CD4-positive, alpha-beta T cell treated with Interleukin-12 subunit alpha and Interleukin-12 subunit beta, for 1 hour (primary cell): ENCODE results near the gene MTA3.

Experiments used
- DNase-seq: peaks from one replicate; pipeline ENCODE4 v3.0.0-alpha.2; 2020

MTA3 gene

GRCh38 chr2:42765686-42766085, 197.3 kb downstream of the MTA3 start:
- DNase-seq = no peak

DNA sequence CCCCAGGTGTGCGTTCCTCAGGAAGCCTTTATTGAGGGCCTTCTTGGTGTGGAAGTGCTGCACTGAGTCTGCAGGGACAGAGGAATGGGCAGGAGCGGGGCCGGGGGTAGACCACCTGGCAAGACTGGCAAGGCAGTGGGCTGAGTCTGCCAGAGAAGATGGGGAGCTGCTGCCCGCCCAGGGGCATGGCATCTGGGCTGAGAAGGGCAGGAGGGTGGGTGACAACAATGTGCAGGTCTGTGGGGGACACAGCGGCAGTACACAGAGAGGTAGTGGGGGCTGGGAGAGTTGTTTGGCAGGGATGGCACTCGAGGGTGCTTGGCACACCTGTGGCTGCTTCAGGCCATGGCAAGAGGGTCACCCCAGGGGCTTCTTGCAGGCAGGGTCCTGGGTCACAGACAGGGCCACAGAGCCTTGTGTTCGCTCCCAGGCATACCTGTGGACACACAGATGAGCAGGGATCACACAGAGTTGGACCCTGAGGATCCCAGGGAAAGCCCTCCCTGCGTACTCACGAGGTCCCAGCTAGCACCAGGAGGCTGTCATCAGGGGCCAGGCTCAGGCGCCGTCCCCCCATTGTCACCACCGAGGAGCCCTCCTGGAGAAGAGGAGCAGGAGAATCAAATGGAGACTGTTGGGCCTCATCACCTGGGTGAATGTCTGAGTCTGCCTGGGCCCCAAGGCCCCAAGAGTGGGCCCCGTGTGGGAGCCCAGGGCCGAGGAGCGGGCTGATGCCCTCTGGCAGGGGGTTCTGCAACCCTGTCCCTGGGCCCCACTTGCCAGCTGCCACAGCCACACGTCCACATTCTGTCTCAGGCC, 198.9 kb downstream of the MTA3 start:
- DNase-seq = no peak

GRCh38 chr2:42767899-42768705, 199.7 kb downstream of the MTA3 start:
- no peak for DNase-seq

GRCh38 chr2:42768706-42769256, 200.3 kb downstream of the MTA3 start:
- no peak for DNase-seq

GRCh38 chr2:42769583-42770287, 201.3 kb downstream of the MTA3 start:
- DNase-seq = no peak

DNA sequence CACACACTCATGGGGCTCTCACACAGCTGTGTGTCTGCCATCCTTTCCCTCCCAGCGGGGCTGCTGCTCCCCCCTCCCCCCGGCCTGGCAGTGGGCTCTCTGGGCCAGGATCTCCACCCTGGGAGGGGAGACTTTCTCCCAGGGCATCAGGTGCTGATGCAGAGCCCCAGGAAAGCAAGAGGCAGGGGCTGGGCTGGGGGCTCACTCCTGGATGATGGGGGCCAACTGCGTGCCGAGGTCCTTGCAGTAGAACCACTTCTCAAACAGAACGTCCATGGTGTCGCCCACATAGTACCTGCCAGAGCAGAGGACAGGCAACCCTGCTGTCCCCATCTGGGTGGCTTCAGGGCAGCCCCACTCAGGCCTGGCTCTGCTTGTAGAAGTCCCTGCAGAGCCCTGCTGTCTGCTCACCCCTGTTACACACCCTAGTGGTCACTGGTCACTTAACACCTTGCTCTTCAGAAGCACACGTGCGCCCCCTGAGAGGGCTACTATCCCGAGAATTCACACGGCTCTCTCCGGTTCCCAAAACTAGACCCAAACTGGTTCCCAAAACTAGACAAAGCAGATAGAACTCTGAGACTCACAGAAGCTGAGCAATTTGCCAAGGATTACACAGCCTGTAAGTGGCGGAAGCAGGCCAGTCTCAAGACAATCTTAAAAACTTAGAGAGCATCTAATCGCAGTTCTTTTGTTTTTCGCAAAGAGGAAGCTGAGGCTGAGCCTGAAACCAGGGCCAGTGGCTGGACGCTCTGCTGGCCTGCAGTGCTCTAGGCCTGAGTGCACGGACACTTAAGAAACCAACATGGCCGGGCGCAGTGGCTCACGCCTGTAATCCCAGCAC, 202.1 kb downstream of the MTA3 start:
- no peak for DNase-seq

DNA sequence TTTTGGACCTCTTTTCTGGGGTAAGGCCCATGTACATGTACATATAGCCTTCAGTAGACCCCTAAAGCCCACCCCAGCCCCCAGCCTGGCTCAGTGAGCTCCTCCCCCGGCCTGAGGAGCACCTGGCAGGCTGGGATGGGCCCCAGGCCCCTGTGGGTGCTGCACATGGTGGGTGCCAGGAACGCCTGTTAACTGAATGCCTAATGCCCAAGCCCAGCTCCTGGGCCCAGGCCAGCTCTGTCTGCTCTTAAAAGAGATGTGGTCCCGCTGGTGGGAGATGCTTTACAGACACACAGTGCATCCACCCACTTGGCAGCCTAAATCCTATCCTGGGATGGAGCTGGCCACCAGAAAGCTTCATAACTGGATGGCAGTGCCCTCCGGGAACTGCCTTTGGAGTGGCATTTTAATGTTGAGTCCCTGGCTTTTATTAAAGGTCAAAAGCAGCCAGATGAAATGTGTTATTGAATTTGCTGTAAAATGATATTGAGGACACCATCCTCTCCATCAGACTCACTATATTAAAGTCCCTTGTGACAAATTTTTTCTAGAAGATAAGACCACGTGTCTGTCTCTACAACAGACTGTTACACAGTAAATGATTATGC, 203.2 kb downstream of the MTA3 start:
- DNase-seq = no peak

DNA sequence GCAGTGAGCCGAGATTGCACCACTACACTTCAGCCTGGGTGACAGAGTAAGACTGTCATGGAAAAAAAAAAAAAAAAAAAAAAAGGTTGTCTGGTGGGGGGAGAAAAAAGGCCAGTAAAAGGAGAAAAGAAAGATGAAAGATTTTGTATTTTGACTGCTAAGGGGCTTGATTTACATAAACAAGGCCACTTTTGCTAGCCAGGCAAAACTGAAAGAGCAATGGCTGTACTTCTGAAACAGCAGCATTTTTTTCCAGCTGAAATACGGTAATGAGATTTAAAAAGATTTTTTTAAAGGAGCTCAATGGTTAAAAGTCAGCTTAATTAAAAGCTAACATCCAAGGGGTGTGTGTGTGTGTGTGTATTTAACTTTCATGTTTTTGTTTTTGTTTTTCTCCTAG, 206.8 kb downstream of the MTA3 start:
- no peak for DNase-seq

DNA sequence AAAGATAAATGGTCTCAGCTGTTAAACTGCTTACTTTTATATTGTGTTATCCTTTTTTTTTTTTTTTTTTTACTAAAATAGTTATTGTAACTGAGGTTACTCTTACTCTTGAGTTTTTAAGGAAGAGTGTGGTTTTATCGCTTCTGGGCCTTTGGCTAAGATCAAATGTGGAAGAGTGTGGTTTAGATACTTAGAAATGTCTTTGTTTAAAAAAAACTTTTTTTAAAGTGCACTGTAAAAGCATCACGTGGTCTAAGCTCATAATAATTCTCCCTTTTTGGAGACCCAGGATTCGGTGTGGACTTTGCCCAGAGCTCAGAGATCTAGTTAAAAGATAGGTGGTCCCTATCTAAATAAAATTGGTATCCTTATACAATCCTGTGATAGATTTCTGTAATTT, 207.4 kb downstream of the MTA3 start:
- DNase-seq = no peak

DNA sequence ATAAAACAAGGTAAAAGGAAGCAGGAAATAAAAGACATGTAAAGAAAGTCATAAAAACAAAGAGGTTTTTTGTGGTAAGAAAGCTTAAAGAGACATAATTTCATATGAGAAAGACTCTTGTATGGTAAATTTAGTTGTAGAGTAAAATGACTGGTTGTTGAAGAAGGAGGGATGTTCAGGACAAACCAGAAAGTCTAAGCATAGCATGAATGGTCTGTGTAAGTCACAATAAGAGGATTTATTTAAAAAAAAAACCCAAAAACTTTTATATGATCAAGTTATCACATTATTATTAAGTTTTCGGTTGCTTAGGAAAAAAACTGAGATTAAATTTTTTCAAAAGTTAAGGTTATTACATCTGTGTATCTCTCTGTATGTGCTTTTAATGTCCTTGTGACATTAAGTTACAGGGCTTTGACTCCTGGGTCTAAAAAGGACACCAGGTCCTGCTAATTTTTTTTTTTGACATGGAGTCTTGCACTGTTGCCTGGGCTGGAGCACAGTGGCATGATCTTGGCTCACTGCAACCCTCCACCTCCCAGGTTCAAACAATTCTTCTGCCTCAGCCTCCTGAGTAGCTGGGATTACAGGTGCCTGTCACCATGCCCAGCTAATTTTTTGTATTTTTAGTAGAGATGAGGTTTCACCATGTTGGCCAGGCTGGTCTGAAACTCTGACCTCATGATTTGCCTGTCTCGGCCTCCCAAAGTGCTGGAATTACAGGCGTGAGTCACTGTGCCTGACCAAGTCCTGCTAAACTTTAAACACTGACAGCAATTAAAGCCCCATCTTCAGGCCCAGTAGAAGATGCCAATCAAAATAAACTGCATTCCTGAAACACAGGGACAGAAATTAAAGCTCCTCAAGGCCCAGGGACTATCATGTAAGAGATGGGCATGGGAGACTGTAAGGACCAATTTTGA, 209.7 kb downstream of the MTA3 start:
- DNase-seq = no peak

- no peak for DNase-seq
These were observed 212.7 kb downstream of the MTA3 start for GRCh38 chr2:42781181-42781580.

DNA sequence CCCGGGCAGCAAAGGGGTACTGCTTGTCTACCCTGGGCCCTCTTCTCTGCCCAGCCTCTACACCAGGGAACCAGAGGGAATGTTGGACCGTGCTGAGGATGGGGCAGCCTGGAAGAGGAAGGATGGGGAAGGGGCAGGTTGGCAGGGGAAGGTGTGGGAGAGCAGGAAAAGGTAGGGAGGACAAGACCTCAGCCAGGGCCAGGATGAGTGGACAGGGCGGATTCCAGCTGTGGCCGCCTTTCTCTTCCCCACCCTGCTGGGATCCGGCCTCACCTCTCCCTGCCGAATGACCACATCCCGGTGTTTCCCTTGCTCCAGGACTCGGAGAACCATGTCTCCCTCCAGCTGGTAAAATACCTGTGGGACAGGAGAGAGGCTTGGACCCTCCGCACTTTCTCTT, 215.1 kb downstream of the MTA3 start:
- DNase-seq = no peak

- DNase-seq = no peak
These were observed 215.9 kb downstream of the MTA3 start for GRCh38 chr2:42784204-42784880.

DNA sequence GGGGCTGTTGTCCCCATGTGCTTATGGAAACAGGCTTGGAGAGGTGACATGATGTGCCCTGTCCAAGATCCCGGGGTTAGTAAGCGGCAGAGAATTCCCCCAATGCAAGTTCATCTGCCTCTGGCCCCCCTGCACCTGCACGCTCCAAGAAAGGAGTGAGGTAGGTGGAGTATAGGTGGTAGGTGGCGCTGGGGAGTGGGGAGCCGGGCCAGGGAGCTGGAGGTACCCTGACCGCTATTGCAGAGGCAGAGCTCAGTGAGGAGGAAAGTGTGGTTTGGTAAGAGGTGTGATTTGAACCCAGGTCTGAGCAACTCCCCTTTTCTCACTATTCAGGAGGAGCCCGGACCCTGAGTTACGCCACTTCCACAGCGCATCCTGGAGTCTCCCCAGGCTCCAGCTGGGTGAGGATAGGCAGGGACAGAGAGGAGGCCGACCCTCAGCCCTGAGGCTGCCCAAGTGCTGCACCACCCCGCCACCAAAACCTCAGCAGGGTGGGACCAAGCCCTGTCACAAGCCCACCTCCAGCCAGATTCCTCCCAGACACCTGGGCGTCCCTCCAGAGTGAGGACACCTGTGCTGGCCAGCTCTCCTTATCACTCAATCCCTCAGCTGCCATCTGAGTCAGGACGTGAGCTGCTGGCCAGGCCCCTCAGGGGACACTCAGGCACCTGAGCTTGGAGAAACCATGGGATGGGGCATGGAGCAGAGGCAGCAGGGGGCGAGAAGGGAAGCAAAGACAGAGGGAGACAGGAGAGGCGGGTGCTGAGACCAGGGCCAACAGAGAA, 218.3 kb downstream of the MTA3 start:
- DNase-seq = no peak

DNA sequence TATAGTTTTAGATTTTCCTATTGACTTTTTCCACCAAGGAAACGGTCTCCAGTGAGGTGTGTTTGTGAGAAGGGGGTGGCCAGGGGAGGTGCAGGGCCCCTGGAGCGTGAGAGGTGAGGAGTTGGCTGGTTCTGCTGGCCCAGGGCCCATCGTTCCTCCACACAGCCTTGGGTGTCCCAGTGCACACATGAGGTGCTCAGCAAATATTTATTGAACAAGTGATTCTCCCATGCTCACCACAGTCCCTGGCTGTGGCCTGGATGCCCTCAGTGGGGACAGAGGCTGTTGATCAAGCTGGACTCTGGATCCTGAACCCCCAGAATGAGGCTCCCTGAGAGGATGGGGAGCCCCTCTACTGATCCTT, 219.0 kb downstream of the MTA3 start:
- DNase-seq = no peak

GRCh38 chr2:42787788-42788477, 219.5 kb downstream of the MTA3 start:
- no peak for DNase-seq

GRCh38 chr2:42788478-42788793, 220.0 kb downstream of the MTA3 start:
- no peak for DNase-seq

- no peak for DNase-seq
These were observed 220.4 kb downstream of the MTA3 start for GRCh38 chr2:42788882-42789281.

- DNase-seq = no peak
These were observed 221.3 kb downstream of the MTA3 start for GRCh38 chr2:42789751-42790150.
